ENCODE data around the gene FAM227B. TPM values are rescaled to one million over a fixed set of nuclear protein-coding genes. Genes with fewer than 3 reads are reported as not detected.
"Not testable (repeated sequence)": the region's sequence is repeated elsewhere in the genome, so short reads cannot be mapped to it uniquely, and the experiment has no call there.

The FAM227B gene
- total RNA-seq, 4 donors from 2014 or later, result 2.1 to 8.0 (median 5.1) TPM

DNA sequence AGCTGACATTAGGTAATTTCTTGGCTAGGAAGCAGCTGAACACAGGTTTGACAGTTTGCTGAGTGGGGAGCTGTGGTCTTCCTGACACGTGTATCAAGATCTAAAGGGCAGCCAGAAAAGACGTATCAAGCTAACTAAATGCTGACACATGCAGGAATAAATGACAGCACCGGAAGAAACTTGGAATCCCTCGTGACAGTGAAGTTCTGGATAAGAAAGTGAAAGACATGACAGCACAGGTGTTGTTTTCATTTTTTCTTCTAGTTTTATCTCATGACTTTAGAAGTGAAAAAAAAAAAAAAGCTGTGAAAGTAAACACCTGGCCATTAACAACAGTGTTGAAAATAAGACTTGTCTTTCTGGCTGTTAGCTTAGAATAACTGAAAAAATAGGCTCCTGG, 148.9 kb downstream of the FAM227B start:
- no peak for TF ChIP-seq POLR2A (IDR thresholded peaks at IDR 0.05)
- no peak for TF ChIP-seq POLR2AphosphoS5 (IDR thresholded peaks at IDR 0.05)
- TF ChIP-seq, protein P1, sequence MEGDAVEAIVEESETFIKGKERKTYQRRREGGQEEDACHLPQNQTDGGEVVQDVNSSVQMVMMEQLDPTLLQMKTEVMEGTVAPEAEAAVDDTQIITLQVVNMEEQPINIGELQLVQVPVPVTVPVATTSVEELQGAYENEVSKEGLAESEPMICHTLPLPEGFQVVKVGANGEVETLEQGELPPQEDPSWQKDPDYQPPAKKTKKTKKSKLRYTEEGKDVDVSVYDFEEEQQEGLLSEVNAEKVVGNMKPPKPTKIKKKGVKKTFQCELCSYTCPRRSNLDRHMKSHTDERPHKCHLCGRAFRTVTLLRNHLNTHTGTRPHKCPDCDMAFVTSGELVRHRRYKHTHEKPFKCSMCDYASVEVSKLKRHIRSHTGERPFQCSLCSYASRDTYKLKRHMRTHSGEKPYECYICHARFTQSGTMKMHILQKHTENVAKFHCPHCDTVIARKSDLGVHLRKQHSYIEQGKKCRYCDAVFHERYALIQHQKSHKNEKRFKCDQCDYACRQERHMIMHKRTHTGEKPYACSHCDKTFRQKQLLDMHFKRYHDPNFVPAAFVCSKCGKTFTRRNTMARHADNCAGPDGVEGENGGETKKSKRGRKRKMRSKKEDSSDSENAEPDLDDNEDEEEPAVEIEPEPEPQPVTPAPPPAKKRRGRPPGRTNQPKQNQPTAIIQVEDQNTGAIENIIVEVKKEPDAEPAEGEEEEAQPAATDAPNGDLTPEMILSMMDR (IDR thresholded peaks at IDR 0.05), result no peak
- no peak for TF ChIP-seq EP300 (IDR thresholded peaks at IDR 0.05)
- Histone ChIP-seq H3K27me3 (no peaks in the 10 kb centered on the region), H3K4me3 (no peak overlapping the region), H3K9me3 (no peaks in the 10 kb centered on the region), H3K36me3 (no peaks in the 10 kb centered on the region), H3K4me1 (no peaks in the 10 kb centered on the region), H3K27ac (no peak overlapping the region)
- DNase-seq (ENCODE audit: low spot score in 2 of 2), result no peak
- 46% methylated on average over 4 of the region's 4 CpGs for WGBS

DNA sequence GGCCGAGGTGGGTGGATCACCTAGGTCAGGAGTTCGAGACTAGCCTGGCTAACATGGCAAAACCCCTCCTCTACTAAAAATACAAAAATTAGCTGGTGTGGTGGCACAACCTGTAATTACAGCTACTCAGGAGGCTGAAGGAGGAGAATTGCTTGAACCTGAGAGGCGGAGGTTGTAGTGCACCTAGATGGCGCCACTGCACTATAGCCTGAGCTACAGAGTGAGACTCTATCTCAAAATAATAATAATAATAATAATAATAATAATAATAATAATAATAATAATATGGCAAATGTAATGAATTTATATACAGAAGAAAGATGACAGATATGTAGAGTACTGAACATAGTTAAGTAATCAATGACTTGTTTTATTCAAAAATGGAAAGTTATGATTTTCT, 149.4 kb downstream of the FAM227B start:
- not testable (repeated sequence) for H3K27me3 ChIP-seq; DNase-seq (ENCODE audit: low spot score in 2 of 2); H3K27ac ChIP-seq; H3K4me3 ChIP-seq; H3K4me1 ChIP-seq; H3K36me3 ChIP-seq; H3K9me3 ChIP-seq
- WGBS, result 87% methylated on average over 4 of the region's 4 CpGs

DNA sequence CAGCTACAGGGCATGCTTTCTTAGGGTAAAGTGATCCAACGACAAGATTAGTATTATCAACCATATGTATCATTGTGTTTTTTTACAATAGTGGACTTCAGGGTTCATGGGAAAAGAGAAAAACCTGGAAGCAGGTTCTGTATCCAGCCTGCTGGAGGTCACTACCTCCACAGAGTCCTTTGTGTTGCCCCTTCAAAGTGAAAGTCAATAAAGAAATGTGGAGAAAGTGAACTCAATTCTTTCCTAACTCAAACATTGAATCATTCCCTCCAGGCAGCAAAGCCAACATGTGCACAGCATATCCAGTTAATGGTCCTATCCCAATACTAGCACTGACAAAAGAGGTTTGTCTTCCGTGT, 152.2 kb downstream of the FAM227B start:
- WGBS, result 52% methylated on average over 2 of the region's 2 CpGs
- no peak for DNase-seq (ENCODE audit: low spot score in 2 of 2)
- Histone ChIP-seq H3K4me1 (no peaks in the 10 kb centered on the region), H3K27ac (peak overlapping the region; percentile 15), H3K27me3 (no peaks in the 10 kb centered on the region), H3K4me3 (peak overlapping the region; percentile 14), H3K9me3 (no peaks in the 10 kb centered on the region), H3K36me3 (no peaks in the 10 kb centered on the region)
- TF ChIP-seq POLR2AphosphoS5 (IDR thresholded peaks at IDR 0.05) (no peak), POLR2A (IDR thresholded peaks at IDR 0.05) (no peak), EP300 (IDR thresholded peaks at IDR 0.05) (no peak)
- TF ChIP-seq, protein P1 (IDR thresholded peaks at IDR 0.05), result no peak

DNA sequence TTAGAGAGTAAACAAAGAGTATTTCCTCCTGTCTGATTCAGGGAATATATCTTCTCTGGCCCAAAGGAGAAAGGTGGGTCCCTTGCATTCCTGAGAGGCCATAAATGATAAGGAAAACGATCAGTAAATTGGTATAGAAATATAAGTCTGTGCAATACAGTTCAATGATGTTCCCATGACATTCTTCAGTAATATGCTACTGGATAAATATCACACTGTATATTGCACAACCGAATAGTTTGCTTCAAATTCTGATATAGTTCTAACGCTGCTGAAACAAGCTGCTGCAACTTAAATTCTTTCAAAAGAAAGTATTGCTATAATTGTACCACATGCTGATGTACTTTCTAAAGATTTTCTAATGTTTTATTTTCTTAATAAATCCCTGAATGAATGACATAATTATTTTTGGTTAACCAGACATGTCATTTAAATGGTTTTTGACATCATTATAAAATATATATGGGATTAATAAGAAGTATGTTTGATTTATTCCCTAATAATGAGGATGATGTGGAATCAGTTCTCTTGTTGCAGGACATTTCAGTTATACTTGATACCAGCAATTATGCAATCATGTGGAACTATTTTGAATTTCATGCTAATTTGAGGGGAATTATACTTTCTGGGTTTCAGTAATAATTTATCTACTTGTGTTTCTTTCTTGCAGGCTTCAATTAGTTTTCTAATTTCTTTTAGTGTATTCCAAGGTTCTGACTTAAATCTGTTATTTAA, 152.7 kb downstream of the FAM227B start:
- 50% methylated on average over 3 of the region's 3 CpGs for WGBS
- Histone ChIP-seq H3K4me1 (no peaks in the 10 kb centered on the region), H3K36me3 (no peaks in the 10 kb centered on the region), H3K4me3 (peak overlapping the region; percentile 14), H3K27me3 (no peaks in the 10 kb centered on the region), H3K9me3 (no peaks in the 10 kb centered on the region), H3K27ac (peak overlapping the region; percentile 15)
- TF ChIP-seq POLR2AphosphoS5 (IDR thresholded peaks at IDR 0.05) (no peak), POLR2A (IDR thresholded peaks at IDR 0.05) (no peak), EP300 (IDR thresholded peaks at IDR 0.05) (no peak)
- TF ChIP-seq, protein P1 (IDR thresholded peaks at IDR 0.05), result no peak
- no peak for DNase-seq (ENCODE audit: low spot score in 2 of 2)

DNA sequence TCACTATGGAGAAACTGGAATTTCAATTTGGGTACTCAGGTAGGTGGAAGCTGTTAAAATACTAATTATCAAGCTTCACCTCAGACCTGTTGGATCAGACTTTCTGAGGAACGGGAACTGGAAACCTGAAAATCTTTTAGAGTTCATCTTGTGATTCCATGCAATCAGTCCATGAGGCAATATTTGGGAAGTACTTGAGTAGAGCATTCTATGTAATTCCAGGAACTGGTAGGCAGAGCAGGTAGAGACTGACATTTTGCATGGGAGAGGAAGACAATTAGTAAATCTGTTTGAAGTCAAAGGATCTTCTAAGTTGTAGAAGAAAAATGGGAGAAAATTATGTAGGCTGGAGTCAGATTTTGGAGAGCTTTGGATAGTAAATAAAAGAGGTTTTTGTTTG, 154.5 kb downstream of the FAM227B start:
- Histone ChIP-seq H3K27ac (no peak overlapping the region), H3K9me3 (no peaks in the 10 kb centered on the region), H3K4me3 (no peak overlapping the region), H3K4me1 (peaks cover 6% of the 10 kb centered on the region), H3K27me3 (no peaks in the 10 kb centered on the region), H3K36me3 (no peaks in the 10 kb centered on the region)
- 93% methylated on average over 1 of the region's 1 CpG for WGBS
- no peak for TF ChIP-seq POLR2A (IDR thresholded peaks at IDR 0.05)
- DNase-seq (ENCODE audit: low spot score in 2 of 2), result no peak

DNA sequence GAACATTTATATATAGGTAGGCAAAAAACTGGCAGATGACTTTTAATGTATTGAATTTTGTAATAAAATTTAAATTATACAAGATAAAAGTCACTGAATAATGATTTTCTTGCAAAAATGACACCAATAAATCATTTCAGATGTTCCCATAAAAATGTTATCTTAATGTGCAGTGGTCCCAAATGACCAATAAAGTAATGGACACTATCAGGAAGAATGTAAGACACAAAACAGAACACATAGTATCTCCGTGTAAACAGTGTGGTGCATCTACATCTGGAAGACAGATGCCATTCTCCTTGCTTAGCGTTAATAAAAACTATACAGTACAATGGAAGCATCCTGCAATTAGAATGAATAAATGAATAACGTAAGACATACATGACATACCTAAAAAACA, 156.1 kb downstream of the FAM227B start:
- DNase-seq (ENCODE audit: low spot score in 2 of 2), result no peak

More for the DNA sequence above, 156.1 kb downstream of the FAM227B start:
- no peaks in the 10 kb centered on the region for H3K36me3 ChIP-seq
- no peak overlapping the region for H3K4me3 ChIP-seq
- no peaks in the 10 kb centered on the region for H3K27me3 ChIP-seq
- no peak overlapping the region for H3K27ac ChIP-seq
- H3K4me1 ChIP-seq, result peaks cover 18% of the 10 kb centered on the region
- WGBS, result 73% methylated on average over 3 of the region's 3 CpGs
- no peaks in the 10 kb centered on the region for H3K9me3 ChIP-seq
- TF ChIP-seq POLR2A (IDR thresholded peaks at IDR 0.05), result no peak
- TF ChIP-seq, protein P1 (IDR thresholded peaks at IDR 0.05), result no peak
- no peak for TF ChIP-seq POLR2AphosphoS5 (IDR thresholded peaks at IDR 0.05)
- no peak for TF ChIP-seq EP300 (IDR thresholded peaks at IDR 0.05)
